Breast epithelium (tissue), 4 donors: ENCODE data around the gene MAP4K4. TPM values are rescaled to one million over a fixed set of nuclear protein-coding genes. Genes with fewer than 3 reads are reported as not detected.

Experiments used
- DNase-seq, 2 donors: peaks; one replicate each; pipeline ENCODE4 v3.0.0-alpha.2; 2019; ENCODE audit warnings: low spot score in 2 of 2
- H3K27ac ChIP-seq, 2 donors: fragments of 200-600 bp; sonication (generic) in 1 of 2; one replicate each; pipeline ENCODE4 v1.5.1; 2016 to 2019; ENCODE audit warnings: mild to moderate bottlenecking in 1 of 2
- H3K27me3 ChIP-seq, 2 donors: fragments of 200-600 bp; sonication (generic) in 1 of 2; one replicate each; pipeline versions ENCODE4 v1.5.1 to v1.6.0; 2017 to 2019; ENCODE audit warnings: control low read depth in 1 of 2, mild to moderate bottlenecking in 1 of 2
- H3K36me3 ChIP-seq: fragments of 200-600 bp; one replicate; pipeline ENCODE4 v1.5.1; 2019
- H3K4me1 ChIP-seq, 2 donors: fragments of 200-600 bp; sonication (generic); one replicate each; pipeline ENCODE4 v1.5.1; 2016 to 2019; ENCODE audit warnings: control low read depth in 1 of 2
- H3K4me3 ChIP-seq, 3 donors: fragments of 200-600 bp; sonication (generic); 1 replicate in 2 of 3; 2 replicates in 1 of 3; pipeline ENCODE4 v1.5.1; 2016 to 2019; ENCODE audit warnings: mild to moderate bottlenecking in 3 of 3, moderate library complexity in 2 of 3
- H3K9me3 ChIP-seq, 2 donors: fragments of 200-600 bp; sonication (generic) in 1 of 2; one replicate each; pipeline ENCODE4 v1.5.1; 2016 to 2019; ENCODE audit warnings: control low read depth in 1 of 2
- CTCF ChIP-seq, 3 donors: fragments of 450-650 bp; IDR thresholded peaks; one replicate each; pipeline ENCODE4 v1.5.1; 2016 to 2017; ENCODE audit warnings: antibody characterized with exemption in 3 of 3, mild to moderate bottlenecking in 3 of 3, moderate library complexity in 3 of 3
- POLR2A ChIP-seq: fragments of 450-650 bp; IDR thresholded peaks from one replicate; pipeline ENCODE4 v1.6.1; 2016; ENCODE audit warnings: antibody characterized with exemption, mild to moderate bottlenecking, moderate library complexity
- POLR2AphosphoS5 ChIP-seq, 3 donors: sonication (generic); formaldehyde crosslinking; IDR thresholded peaks; one replicate each; pipeline ENCODE4 v1.6.1; 2017; ENCODE audit warnings: antibody characterized with exemption in 3 of 3
- intact Hi-C: fragments of 100-400 bp; cut with DNase I; formaldehyde crosslinking; loops from one replicate; pipeline ENCODE4 v1.15.1; 2023; ENCODE audit warnings: low total_unique reads
- total RNA-seq, 3 donors: library from RNA; depleted of rRNA; stranded (reverse); fragments of >200 nt; gene quantifications; one replicate each; pipeline ENCODE4 v1.1.0, GENCODE V29; 2016

Gene MAP4K4
- total RNA-seq, 3 donors from 2014 or later = 62.1 to 89.1 (median 74.7) TPM

DNA sequence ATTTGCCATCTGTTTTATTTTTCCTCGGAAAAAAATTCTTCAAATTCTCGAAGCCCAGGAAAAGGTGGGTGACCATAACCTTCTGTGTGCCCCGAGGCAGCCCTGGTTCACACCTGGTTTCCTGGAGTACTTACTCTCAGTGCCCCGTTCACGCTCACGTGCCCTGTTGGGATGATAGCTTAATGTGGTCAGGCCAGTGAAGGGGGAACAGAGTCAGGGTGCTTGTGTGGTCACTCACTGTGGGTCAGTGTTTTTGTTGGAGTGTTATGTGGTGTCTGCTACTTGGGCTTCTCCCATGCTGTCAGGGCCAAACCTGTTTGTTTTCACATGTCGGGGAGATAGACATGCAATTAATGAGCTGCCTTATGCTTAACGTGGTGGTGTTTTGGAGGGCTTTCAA is 78.1 kb downstream of the MAP4K4 start:
- Histone ChIP-seq H3K9me3 (no peaks in the 10 kb centered on the region), H3K27ac (no peak overlapping the region), H3K4me1 (no peaks in the 10 kb centered on the region), H3K27me3 (no peaks in the 10 kb centered on the region), H3K4me3 (no peak overlapping the region), H3K36me3 (no peaks in the 10 kb centered on the region)
- DNase-seq = no peak
- intact Hi-C loops = no loop called here
- no peak for TF ChIP-seq CTCF (IDR thresholded peaks at IDR 0.05)
- TF ChIP-seq POLR2AphosphoS5 (IDR thresholded peaks at IDR 0.05) = no peak
- no peak for TF ChIP-seq POLR2A

DNA sequence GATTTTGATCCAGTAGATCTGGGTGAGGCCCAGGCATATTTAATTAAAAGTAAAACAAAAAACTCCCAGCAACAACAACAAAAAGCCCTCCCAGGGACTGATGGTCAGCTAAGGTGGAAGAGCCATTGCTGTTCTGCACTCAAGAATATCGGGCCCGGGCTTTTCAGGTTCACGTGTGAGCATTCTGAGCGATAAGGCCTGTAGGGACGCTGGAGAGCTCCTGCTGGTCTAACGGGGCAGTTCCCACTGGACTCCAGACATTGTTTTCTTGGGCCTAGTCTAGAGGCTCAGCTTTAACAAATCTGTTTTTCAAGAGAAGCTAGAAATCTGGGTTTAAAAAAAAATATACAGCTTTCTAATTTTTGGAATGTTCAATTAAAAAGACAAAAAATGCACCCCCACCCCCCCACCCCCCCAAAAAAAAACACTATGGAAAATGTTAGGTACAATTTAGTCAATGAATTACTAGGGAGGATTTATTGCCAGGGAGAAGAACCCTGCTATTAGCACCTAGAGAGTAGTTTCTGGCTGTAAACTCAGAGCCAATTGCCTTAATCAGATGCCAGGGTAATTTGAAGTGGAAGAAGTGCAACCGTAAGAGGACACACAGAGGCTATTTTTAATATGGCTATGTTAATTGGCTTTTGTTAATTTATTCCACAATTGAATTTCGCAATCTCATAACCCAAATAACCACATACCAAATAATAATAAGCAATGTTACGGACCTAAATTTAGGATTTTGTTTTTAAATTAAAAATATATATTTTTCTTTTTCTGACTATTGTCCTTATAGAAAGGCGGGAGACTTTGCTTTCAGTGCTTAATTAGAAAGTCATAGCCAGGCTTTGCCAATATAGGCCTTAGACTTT is 78.9 kb downstream of the MAP4K4 start:
- TF ChIP-seq CTCF (IDR thresholded peaks at IDR 0.05) (no peak), POLR2A (no peak), POLR2AphosphoS5 (IDR thresholded peaks at IDR 0.05) (no peak)
- no peak for DNase-seq
- H3K9me3 ChIP-seq = no peaks in the 10 kb centered on the region
- H3K4me1 ChIP-seq = no peaks in the 10 kb centered on the region
- no peak overlapping the region for H3K4me3 ChIP-seq
- H3K27ac ChIP-seq = no peak overlapping the region
- intact Hi-C loops = no loop called here
- H3K27me3 ChIP-seq = no peaks in the 10 kb centered on the region
- no peaks in the 10 kb centered on the region for H3K36me3 ChIP-seq

GRCh38 chr2:101777337-101777736 is 79.8 kb downstream of the MAP4K4 start:
- intact Hi-C loops = no loop called here
- Histone ChIP-seq H3K27me3 (no peaks in the 10 kb centered on the region), H3K36me3 (no peaks in the 10 kb centered on the region), H3K4me1 (no peaks in the 10 kb centered on the region), H3K4me3 (no peak overlapping the region), H3K9me3 (no peaks in the 10 kb centered on the region), H3K27ac (no peak overlapping the region)
- TF ChIP-seq CTCF (IDR thresholded peaks at IDR 0.05) (no peak), POLR2A (no peak), POLR2AphosphoS5 (IDR thresholded peaks at IDR 0.05) (no peak)
- DNase-seq = no peak

DNA sequence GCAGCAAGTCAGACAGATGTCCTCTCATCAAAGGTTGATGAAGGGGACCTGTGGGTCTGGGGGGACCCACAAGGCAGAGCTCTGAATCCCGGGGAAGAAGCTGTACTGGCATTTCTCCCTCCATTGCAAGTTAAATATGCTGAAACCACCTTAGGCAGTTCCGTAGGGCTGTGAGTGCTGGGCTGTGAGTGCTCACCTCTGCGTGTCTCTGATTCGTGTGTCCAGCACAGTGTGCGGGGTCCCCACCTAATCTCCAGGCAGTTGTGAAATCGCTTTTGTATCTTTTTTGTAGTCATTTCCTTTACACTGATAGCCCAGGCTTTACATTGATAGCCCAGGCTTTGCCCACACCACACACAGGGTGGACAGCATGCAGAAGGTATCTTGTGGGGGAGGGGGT is 80.6 kb downstream of the MAP4K4 start:
- no peak for DNase-seq
- Histone ChIP-seq H3K9me3 (no peaks in the 10 kb centered on the region), H3K4me3 (no peak overlapping the region), H3K36me3 (no peaks in the 10 kb centered on the region), H3K27me3 (no peaks in the 10 kb centered on the region), H3K4me1 (no peaks in the 10 kb centered on the region), H3K27ac (no peak overlapping the region)
- intact Hi-C loops = no loop called here
- TF ChIP-seq CTCF (IDR thresholded peaks at IDR 0.05) (no peak), POLR2AphosphoS5 (IDR thresholded peaks at IDR 0.05) (no peak), POLR2A (no peak)

DNA sequence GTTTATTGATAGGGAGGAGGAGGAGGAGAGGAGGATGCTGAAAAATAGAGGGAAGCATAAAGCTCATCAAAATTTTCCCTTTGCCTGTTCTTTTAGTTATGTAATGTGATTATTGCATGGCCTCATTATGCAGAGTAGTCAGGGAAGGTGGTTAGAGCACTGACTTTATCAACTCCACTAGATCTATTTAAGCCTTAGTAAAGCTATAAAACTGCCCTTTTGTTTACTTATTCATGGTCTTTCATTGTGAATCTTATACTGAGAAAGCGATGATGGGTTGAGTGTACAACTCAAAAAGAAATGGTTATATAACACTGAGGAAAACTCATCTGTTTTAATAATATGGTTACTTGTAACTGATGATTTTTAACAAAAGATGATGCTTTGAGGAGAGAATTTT is 81.7 kb downstream of the MAP4K4 start:
- no peaks in the 10 kb centered on the region for H3K4me1 ChIP-seq
- no peaks in the 10 kb centered on the region for H3K27me3 ChIP-seq
- H3K36me3 ChIP-seq = no peaks in the 10 kb centered on the region
- H3K27ac ChIP-seq = no peak overlapping the region
- no peak for TF ChIP-seq POLR2A
- no peak for TF ChIP-seq CTCF (IDR thresholded peaks at IDR 0.05)
- TF ChIP-seq POLR2AphosphoS5 (IDR thresholded peaks at IDR 0.05) = no peak
- H3K4me3 ChIP-seq = no peak overlapping the region
- no peaks in the 10 kb centered on the region for H3K9me3 ChIP-seq
- DNase-seq = no peak
- intact Hi-C loops = no loop called here
